GM18507 (cell line): ENCODE results near the gene AP2A1.

ENCODE experiments used
- DNase-seq: peaks from one replicate; pipeline ENCODE4 v3.0.0; 2011; ENCODE audit warnings: low read depth; ENCODE audit not compliant: insufficient read length; ENCODE audit errors: extremely low spot score
- FAIRE-seq: peaks from 2 replicates; lab custom pipeline; 2011; peaks lifted over from hg19 to GRCh38; lab: Jason Lieb, UNC

AP2A1 gene

GRCh38 chr19:49832556-49832955, 65.8 kb downstream of the AP2A1 start:
- DNase-seq (no peak), FAIRE-seq (no peak)

- no peak for DNase-seq
- no peak for FAIRE-seq
Measured at GRCh38 chr19:49833599-49833998, 66.8 kb downstream of the AP2A1 start.

GRCh38 chr19:49835562-49835961, 68.8 kb downstream of the AP2A1 start:
- FAIRE-seq (no peak), DNase-seq (no peak)

- DNase-seq: no peak
- no peak for FAIRE-seq
Measured at GRCh38 chr19:49836176-49837008, 69.6 kb downstream of the AP2A1 start.

- no peak for FAIRE-seq
- no peak for DNase-seq
Measured at GRCh38 chr19:49837009-49837310, 70.2 kb downstream of the AP2A1 start.

GRCh38 chr19:49837425-49837824, 70.6 kb downstream of the AP2A1 start:
- DNase-seq (no peak), FAIRE-seq (no peak)

- FAIRE-seq: no peak
Measured at GRCh38 chr19:49838885-49839588, 72.2 kb downstream of the AP2A1 start.

GRCh38 chr19:49839713-49840112, 72.9 kb downstream of the AP2A1 start:
- no peak for DNase-seq
- no peak for FAIRE-seq

More at GRCh38 chr19:49838885-49839588, 72.2 kb downstream of the AP2A1 start:
- no peak for DNase-seq

GRCh38 chr19:49840321-49840720, 73.5 kb downstream of the AP2A1 start:
- FAIRE-seq (no peak), DNase-seq (no peak)

GRCh38 chr19:49840736-49841249, 74.0 kb downstream of the AP2A1 start:
- FAIRE-seq (no peak), DNase-seq (no peak)

- DNase-seq: no peak
- FAIRE-seq: no peak
Measured at GRCh38 chr19:49843265-49843664, 76.5 kb downstream of the AP2A1 start.

GRCh38 chr19:49844138-49845095, 77.6 kb downstream of the AP2A1 start:
- FAIRE-seq (no peak), DNase-seq (no peak)

GRCh38 chr19:49845414-49845813, 78.6 kb downstream of the AP2A1 start:
- FAIRE-seq: no peak

GRCh38 chr19:49846408-49846807, 79.6 kb downstream of the AP2A1 start:
- no peak for DNase-seq
- no peak for FAIRE-seq

More at GRCh38 chr19:49845414-49845813, 78.6 kb downstream of the AP2A1 start:
- DNase-seq: no peak

GRCh38 chr19:49847731-49848696, 81.2 kb downstream of the AP2A1 start:
- FAIRE-seq (no peak), DNase-seq (no peak)

- no peak for FAIRE-seq
- DNase-seq: no peak
Measured at GRCh38 chr19:49848938-49849337, 82.1 kb downstream of the AP2A1 start.

- DNase-seq (no peak), FAIRE-seq (no peak)
Measured at GRCh38 chr19:49849433-49850220, 82.8 kb downstream of the AP2A1 start.

GRCh38 chr19:49850221-49850486, 83.4 kb downstream of the AP2A1 start:
- no peak for FAIRE-seq
- no peak for DNase-seq
